Right lung (tissue), 5 donors: Measurements from ENCODE around the gene PPP1R7. TPM values are rescaled to one million over a fixed set of nuclear protein-coding genes. Genes with fewer than 3 reads are reported as not detected.
"Not testable (repeated sequence)": the region's sequence is repeated elsewhere in the genome, so short reads cannot be mapped to it uniquely, and the experiment has no call there.

Source experiments
- DNase-seq, 2 donors: peaks; one replicate each; pipeline ENCODE4 v3.0.0-alpha.2; 2013
- polyA plus RNA-seq, 5 donors: library from polyadenylated mRNA; unstranded; fragments of 120-200 nt; gene quantifications; one replicate each; pipeline versions ENCODE4 v1.2.1 to v1.2.3, GENCODE V29; 2013; ENCODE audit warnings: inconsistent platforms in 1 of 5, low replicate concordance in 1 of 5; ENCODE audit not compliant: insufficient read length in 5 of 5, insufficient read depth in 1 of 5

Gene PPP1R7
- polyA plus RNA-seq, 5 donors, result 64.8 to 72.2 (median 68.5) TPM

- no peak for DNase-seq
These were observed 40.2 kb downstream of the PPP1R7 start for GRCh38 chr2:241190291-241190981.

DNA sequence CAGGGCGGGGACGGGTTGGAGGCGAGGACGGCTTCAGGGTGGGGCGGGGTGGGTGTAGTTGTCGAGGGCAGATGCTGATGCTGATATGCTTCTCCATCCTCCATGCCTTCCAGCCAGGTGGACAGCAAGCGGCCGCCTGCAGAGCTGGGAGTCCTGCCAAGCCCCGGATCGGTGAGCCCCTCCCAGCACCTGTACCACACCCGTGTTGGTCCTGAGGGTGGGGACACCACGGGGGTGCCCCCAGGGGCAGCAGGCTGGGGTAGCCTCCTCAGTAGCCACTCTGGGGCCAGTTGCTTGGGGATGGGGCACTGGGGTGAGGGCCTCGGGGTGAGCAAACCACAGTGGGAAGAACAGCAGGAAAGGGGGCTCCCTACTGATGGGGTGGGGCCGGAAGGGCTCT is 40.8 kb downstream of the PPP1R7 start:
- DNase-seq, result no peak

- DNase-seq, result no peak
These were observed 43.0 kb downstream of the PPP1R7 start for GRCh38 chr2:241193271-241193670.

DNA sequence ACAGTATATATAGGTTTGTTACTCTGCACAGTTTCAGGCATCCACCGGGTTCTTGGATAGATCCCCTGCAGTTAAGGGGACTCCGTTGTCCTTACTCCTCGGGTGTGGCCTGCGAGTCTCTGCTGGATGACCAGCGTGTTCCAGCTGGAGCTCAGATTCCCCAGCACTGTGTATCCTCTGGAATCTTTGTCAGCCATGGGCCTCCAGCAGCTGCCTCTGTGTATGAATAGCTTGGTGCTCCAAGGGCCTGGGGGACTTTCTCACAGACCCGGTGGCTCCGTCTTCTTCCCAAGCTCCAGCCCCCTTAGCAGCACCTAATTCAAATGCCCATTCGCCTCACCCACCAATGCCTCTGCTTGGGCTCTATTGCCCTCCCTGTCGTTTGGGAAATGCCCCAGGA is 44.5 kb downstream of the PPP1R7 start:
- DNase-seq, result no peak

- no peak for DNase-seq
These were observed 45.4 kb downstream of the PPP1R7 start for GRCh38 chr2:241195506-241196130.

DNA sequence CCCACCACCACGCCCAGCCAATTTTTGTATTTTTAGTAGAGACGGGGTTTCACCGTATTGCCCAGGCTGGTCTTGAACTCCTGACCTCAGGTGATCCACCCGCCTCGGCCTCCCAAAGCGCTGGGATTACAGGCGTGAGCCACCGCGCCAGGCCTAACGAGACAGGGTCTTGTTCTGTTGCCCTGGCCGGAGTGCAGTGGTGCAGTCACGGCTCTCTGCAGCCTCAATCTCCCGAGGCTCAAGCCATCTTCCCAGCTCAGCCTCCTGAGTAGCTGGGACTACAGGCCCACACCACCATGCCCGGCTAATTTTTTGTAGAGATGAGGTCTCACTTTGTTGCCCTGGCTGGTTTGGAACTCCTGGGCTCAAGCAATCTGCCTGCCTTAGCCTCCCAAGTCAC is 47.0 kb downstream of the PPP1R7 start:
- DNase-seq, result not testable (repeated sequence)

DNA sequence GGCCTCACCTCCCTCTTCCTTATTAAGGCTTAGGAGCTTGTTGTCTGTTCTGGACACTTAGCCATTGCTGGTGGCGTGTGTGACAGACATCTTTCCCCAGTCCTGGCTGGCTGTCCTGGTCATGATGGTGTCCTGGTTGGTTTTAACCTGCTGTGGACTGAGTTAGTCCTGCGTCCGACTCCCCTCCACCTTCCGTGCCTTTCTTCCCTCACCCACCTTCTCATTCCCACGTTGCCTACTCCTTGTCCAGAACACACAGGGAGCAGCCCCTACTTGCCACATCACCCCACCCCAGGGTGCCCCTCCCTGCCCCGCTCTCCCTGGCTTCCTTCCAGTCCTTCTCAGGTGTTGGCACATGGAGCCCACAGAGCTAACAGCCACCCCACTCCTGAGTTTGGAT is 47.7 kb downstream of the PPP1R7 start:
- DNase-seq, result no peak

- DNase-seq, result no peak
These were observed 48.4 kb downstream of the PPP1R7 start for GRCh38 chr2:241198381-241199279.

DNA sequence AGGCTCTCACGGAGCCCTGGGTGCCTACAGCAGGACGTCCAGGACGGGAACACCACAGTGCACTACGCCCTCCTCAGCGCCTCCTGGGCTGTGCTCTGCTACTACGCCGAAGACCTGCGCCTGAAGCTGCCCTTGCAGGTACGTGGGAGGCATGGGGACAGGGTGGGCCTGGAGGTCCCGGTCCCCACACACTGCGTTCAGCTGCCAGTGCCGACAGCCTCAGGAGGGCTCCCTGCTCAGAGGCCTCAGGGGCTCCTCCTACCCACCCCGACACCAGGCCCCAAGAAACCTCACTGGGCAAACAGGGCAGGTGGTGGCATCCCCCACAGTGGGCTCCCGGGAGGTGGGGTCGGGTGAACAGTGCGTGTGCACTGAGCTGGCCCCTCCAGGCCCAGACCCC is 49.0 kb downstream of the PPP1R7 start:
- no peak for DNase-seq

GRCh38 chr2:241199897-241200821 is 49.9 kb downstream of the PPP1R7 start:
- no peak for DNase-seq

GRCh38 chr2:241200822-241201395 is 50.6 kb downstream of the PPP1R7 start:
- no peak for DNase-seq

DNA sequence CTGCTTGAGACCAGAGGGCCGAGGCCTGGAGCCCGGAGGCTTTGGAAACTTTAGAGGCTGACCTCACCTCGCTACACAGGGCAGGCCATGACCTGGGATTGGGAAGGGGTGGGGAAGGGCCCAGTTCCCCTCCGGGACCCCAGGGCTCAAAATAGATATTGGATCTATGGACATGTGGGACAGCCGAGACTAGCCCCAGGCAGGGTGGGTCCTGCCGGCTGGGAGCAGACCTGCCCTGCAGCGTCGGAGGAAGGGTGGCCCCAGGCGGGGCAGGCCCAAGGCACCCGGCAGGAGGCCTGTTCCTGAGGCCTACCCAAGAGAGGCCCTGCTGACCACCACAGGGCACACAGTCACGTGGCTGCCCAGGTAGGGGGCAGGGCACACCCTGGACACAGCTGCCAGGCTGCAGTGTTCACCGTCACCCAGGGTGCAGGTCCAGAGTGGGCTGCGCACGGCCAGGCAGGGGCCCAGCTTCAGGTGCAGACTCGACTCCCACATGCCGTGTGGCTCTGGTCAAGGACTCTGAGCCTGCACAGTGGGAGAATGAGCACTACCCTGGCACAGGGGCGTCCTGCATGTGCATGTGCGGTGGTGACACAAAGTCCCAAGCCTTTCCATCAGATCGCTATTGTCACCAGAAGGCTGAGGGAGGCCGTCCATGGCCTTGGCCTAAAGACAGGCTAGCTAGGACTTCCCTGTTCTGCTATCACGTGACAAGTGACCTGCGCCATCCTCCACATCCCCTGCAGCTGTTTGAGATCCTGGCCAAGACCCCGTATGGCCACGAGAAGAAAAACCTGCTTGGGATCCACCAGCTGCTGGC is 51.4 kb downstream of the PPP1R7 start:
- DNase-seq, result no peak

DNA sequence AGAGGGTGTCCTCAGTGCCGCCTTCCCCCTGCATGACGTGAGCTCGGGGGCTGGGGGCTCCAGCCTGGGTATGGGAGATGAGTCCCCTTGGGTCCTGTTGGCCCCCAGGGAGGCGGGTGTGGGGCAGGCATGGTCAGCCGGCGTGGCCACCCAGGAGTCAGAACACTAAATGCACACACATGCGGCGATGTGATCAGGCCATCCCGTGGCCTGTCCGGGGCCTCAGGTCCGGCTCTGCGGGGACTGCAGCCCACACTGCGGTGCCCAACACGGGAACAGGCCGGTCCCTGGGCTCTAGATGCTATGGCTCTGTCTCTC is 52.0 kb downstream of the PPP1R7 start:
- DNase-seq, result no peak

- no peak for DNase-seq
These were observed 52.4 kb downstream of the PPP1R7 start for GRCh38 chr2:241202681-241203080.

GRCh38 chr2:241203218-241204009 is 53.1 kb downstream of the PPP1R7 start:
- DNase-seq, result no peak

- DNase-seq, result no peak
These were observed 53.7 kb downstream of the PPP1R7 start for GRCh38 chr2:241204010-241204384.

DNA sequence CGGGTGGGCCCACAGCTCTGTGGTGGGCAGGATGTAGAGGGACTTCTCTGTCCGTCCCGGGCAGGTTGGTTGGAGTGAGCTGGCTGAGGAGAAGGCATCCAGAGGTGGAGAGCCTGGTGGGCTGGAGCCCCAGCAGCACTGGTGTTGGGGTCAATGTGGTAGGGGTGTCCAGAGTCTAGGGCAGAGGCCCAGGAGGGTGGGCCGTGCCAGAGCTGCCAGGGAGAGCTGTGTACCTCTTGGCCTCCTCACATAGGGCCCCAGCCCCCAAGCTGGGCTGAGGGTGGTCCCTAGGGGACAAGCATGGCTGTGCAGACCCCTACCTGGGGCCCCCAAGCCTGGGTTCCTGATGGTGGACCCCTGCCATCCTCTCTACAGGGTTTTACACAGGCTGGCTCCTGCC is 54.2 kb downstream of the PPP1R7 start:
- no peak for DNase-seq

- DNase-seq, result no peak
These were observed 54.8 kb downstream of the PPP1R7 start for GRCh38 chr2:241205086-241205485.

DNA sequence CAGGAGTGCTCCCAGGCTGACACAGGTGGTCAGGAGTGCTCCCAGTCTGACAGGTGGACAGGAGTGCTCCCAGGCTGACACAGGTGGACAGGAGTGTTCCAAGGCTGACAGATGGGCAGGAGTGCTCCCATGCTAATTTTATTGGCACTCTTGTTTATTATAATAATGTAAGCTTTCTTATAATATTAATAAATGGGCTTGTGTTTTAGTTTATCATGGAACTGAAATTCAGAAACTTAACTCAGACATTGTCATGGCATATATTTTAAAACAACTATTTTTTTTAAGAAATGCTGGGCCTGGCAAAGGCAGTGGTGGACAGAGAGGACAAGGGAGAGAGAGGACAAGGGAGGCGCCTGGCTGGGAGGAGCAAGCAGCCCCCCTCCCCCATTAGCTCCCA is 56.9 kb downstream of the PPP1R7 start:
- DNase-seq, result no peak

GRCh38 chr2:241207641-241208040 is 57.4 kb downstream of the PPP1R7 start:
- DNase-seq, result no peak
